ENCODE results near the gene PCDHGB1. TPM values are rescaled to one million over a fixed set of nuclear protein-coding genes. Genes with fewer than 3 reads are reported as not detected.

The PCDHGB1 gene
- total RNA-seq, 4 donors from 2014 or later: 0.20 to 1.1 (median 0.74) TPM

DNA sequence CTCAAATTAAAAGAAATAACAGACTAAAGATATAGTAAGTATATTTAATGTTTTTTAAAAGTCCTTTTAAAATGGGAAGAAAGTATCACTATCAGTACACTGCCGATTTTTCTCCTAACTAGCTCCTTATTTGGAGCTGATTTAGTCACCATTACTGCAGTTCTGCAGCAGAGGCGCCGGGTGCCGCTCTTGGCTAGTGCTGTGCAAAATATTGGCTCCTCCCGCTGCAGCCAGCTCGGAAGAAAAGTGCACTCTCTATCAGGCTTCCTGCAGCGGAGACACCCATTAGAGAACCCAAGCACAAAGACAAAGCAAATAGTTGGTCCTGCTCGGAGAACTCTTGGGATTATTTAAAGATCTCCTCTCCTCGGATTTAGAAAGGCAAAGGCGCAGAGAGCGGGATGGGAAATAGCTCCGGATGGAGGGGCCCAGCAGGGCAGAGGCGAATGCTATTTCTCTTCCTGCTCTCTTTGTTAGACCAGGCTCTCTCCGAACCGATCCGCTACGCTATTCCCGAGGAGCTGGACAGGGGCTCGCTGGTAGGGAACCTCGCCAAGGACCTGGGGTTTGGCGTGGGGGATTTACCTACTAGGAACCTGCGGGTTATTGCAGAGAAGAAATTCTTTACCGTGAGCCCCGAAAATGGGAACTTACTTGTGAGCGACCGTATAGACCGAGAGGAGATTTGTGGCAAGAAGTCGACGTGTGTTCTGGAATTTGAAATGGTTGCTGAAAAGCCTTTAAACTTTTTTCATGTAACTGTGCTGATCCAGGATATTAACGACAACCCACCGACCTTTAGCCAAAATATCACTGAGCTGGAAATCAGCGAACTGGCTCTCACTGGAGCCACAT lies 20.3 kb downstream of the PCDHGB1 start, which contains the start of gene PCDHGB3:
TSS of gene PCDHGB3 (plus strand) at position 249 of the 855 bp plus-strand sequence. CDS start at position 402, 153 bp downstream.
- in situ Hi-C loops (cut with MboI; ENCODE audit: low sequenced_read_pairs in 4 of 4): no loop called here

DNA sequence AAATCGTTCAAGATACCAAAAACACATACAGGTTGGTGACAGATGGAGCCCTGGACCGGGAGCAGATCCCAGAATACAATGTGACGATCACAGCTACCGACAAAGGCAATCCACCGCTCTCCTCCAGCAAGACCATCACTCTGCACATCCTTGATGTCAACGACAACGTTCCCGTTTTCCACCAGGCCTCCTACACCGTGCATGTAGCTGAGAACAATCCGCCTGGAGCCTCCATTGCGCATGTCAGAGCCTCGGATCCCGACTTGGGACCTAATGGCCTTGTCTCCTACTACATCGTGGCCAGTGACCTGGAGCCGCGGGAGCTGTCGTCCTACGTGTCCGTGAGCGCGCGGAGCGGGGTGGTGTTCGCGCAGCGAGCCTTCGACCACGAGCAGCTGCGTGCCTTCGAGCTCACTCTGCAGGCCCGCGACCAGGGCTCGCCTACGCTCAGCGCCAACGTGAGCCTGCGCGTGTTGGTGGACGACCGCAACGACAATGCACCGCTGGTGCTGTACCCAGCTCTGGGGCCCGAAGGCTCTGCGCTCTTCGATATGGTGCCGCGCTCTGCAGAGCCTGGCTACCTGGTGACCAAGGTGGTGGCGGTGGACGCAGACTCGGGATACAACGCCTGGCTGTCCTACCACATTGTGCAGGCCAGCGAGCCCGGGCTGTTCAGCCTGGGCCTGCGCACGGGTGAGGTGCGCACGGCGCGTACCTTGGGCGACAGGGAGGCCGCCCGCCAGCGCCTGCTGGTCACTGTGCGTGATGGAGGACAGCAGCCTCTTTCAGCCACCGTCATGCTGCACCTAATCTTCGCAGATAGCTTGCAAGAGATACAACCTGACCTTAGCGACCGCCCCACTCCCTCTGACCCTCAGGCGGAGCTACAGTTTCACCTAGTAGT lies 21.9 kb downstream of the PCDHGB1 start:
- no peak for DNase-seq
- no peak overlapping the region for H3K27ac ChIP-seq
- H3K36me3 ChIP-seq: no peaks in the 10 kb centered on the region
- peak overlapping the region in 1 of 4 donors; percentile 50 for H3K4me3 ChIP-seq
- ATAC-seq: no peak
- in situ Hi-C loops (cut with MboI; ENCODE audit: low sequenced_read_pairs in 4 of 4): no loop called here
- H3K27me3 ChIP-seq: peaks cover 0 to 15% (median 8%) of the 10 kb centered on the region in 3 donors
- TF ChIP-seq POLR2A (IDR thresholded peaks at IDR 0.05): no peak
- TF ChIP-seq, protein P1, sequence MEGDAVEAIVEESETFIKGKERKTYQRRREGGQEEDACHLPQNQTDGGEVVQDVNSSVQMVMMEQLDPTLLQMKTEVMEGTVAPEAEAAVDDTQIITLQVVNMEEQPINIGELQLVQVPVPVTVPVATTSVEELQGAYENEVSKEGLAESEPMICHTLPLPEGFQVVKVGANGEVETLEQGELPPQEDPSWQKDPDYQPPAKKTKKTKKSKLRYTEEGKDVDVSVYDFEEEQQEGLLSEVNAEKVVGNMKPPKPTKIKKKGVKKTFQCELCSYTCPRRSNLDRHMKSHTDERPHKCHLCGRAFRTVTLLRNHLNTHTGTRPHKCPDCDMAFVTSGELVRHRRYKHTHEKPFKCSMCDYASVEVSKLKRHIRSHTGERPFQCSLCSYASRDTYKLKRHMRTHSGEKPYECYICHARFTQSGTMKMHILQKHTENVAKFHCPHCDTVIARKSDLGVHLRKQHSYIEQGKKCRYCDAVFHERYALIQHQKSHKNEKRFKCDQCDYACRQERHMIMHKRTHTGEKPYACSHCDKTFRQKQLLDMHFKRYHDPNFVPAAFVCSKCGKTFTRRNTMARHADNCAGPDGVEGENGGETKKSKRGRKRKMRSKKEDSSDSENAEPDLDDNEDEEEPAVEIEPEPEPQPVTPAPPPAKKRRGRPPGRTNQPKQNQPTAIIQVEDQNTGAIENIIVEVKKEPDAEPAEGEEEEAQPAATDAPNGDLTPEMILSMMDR (IDR thresholded peaks at IDR 0.05 in 4 of 5, conservative IDR thresholded peaks at IDR 0.05 in 1 of 5): no peak
- peaks cover 0 to 4% of the 10 kb centered on the region in 2 donors for H3K4me1 ChIP-seq
- peaks cover 0 to 13% (median 4%) of the 10 kb centered on the region in 3 donors for H3K9me3 ChIP-seq
- intact Hi-C loops (cut with DNase I; ENCODE audit: low total_unique reads): loop anchor here (5.0 kb wide), 1 partner anchor 40 kb away; the partner anchor contains the start of gene PCDHGA10

More for the DNA sequence above, 20.3 kb downstream of the PCDHGB1 start, which contains the start of gene PCDHGB3:
- H3K27ac ChIP-seq: peak within 1 kb of the TSS in 1 of 4 donors; percentile 16
- ATAC-seq (peak; percentile 62 to 87), DNase-seq (peak in 1 of 2 donors; percentile 45)
- peaks cover 0 to 17% (median 6%) of the 10 kb centered on the region in 3 donors for H3K9me3 ChIP-seq
- TF ChIP-seq, protein P1 (IDR thresholded peaks at IDR 0.05 in 4 of 5, conservative IDR thresholded peaks at IDR 0.05 in 1 of 5): peak in 2 of 5 experiments; percentile 19 to 43
- no peak for TF ChIP-seq POLR2A (IDR thresholded peaks at IDR 0.05)
- intact Hi-C loops (cut with DNase I; ENCODE audit: low total_unique reads): loop anchor here (5.0 kb wide), 1 partner anchor 42 kb away; the partner anchor contains the start of gene PCDHGA10
- H3K4me1 ChIP-seq: peaks cover 0 to 4% of the 10 kb centered on the region in 2 donors
- H3K27me3 ChIP-seq: peaks cover 0 to 21% (median 20%) of the 10 kb centered on the region in 3 donors
- H3K36me3 ChIP-seq: no peaks in the 10 kb centered on the region
- peak within 1 kb of the TSS; percentile 7 to 50 (median 37) for H3K4me3 ChIP-seq

DNA sequence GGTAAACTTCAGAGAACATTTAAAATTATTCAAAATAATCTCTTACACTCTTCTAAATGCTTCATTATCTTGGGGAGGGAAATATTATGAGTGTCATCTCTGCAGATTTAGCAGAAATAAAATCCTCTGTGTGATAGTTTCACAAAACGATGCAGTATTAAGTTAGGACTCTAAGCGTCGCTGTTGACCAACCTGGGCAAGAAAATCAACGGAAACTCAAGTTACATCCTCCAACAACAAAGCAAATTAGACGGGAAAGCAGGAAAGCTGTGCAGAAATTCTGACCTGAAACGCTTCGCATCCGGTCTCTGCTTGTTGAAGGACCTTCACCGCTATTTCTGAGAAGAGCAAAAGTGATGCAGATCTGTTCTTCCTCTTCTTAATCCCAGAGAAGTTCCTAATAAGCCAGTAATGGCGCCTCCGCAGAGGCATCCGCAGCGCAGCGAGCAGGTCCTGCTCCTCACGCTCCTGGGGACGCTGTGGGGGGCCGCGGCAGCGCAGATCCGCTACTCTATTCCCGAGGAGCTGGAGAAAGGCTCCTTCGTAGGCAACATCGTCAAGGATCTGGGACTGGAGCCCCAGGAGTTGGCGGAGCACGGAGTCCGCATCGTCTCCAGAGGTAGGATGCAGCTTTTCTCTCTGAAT lies 23.9 kb downstream of the PCDHGB1 start, which contains the start of gene PCDHGA6:
TSS of gene PCDHGA6 (plus strand) at position 219 of the 645 bp plus-strand sequence. CDS start at position 412, 193 bp downstream.
- peaks cover 0 to 4% of the 10 kb centered on the region in 2 donors for H3K4me1 ChIP-seq
- intact Hi-C loops (cut with DNase I; ENCODE audit: low total_unique reads) (loop anchor here (5.0 kb wide), 1 partner anchor 39 kb away; the partner anchor contains the start of gene PCDHGA10), in situ Hi-C loops (cut with MboI; ENCODE audit: low sequenced_read_pairs in 4 of 4) (no loop called here)

More for the DNA sequence above, 23.9 kb downstream of the PCDHGB1 start, which contains the start of gene PCDHGA6:
- peaks cover 0 to 13% (median 4%) of the 10 kb centered on the region in 3 donors for H3K9me3 ChIP-seq
- H3K36me3 ChIP-seq: no peaks in the 10 kb centered on the region
- H3K27me3 ChIP-seq: peaks cover 0 to 11% (median 8%) of the 10 kb centered on the region in 3 donors
- DNase-seq: no peak
- peak within 1 kb of the TSS; percentile 23 to 53 (median 42) for H3K4me3 ChIP-seq
- H3K27ac ChIP-seq: no peak within 1 kb of the TSS
- no peak for ATAC-seq
- TF ChIP-seq, protein P1 (IDR thresholded peaks at IDR 0.05 in 4 of 5, conservative IDR thresholded peaks at IDR 0.05 in 1 of 5): peak in 3 of 5 experiments; percentile 41 to 55 (median 45)
- TF ChIP-seq POLR2A (IDR thresholded peaks at IDR 0.05): no peak

Measured in gastrocnemius medialis (tissue), 4 donors.